ENCODE results near the gene RPS6KA3.
A peak's percentile ranks its signal among the peaks of the same experiment; 100 is the strongest.

RPS6KA3 gene

DNA sequence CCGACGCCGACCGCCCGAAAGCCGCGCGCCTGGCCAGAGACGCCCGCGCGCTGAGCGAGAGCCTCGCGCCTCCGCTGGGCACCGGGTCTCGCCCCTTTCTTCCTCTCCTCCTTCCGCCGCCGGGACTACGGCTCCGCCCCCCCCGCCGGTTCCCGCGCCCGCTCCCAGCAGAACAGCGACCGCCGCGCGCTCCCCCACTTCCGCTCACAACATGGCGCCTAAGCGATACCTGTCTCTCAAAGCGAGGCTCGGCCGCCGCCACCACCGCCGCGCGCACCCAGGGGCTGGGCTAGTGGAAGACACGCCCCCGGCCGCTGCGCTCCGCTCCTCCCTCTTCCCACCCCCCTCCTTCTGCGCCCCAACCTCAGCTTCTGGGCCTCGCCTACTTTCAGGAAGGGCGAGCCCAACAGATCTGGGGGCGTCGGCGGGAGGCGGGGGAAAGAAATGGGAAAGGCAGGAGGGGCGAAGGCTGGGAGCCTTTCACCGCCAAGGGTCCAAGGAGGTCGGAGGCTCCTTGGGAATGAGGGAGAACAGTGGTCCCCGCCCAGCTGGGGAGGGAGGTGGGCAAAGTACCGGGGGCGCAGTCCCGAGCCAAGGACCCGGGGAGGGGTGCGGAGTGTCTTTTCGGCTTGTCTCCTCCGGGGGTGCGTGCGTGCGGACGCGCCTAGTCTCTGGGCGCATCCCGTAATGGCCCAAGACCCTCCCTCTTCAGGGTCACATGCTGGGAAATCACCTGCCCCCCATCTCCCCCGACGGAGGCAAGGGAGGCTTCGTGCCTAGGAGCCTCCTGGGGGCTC, at the start of gene RPS6KA3:
Gene RPS6KA3, minus strand, starts transcription at position 100 of the 797 bp plus-strand sequence. CDS start 277 bp downstream, outside the sequence.
- DNase-seq (ENCODE audit: low read depth) = no peak

DNA sequence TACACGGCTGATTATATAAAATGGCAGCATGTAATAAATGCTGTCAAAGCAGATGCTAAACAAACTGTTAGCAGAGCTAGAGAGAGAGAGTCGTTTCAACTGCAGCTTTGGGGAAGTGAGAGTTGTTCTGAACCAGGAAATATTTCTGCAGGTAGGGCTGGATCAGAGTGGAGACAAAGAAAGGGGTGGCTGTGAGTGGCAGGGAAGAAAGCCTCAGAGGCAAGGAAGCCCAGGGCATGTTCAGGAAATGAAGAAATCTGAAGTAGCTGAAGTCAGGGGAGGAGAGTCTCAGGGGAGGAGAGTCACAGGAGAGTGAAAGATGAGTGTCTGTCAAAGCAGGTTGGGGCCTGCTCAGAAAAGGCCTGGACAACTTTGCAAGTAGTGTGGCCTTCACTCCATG, 48.4 kb upstream of the RPS6KA3 start:
- DNase-seq (ENCODE audit: low read depth) = no peak

DNA sequence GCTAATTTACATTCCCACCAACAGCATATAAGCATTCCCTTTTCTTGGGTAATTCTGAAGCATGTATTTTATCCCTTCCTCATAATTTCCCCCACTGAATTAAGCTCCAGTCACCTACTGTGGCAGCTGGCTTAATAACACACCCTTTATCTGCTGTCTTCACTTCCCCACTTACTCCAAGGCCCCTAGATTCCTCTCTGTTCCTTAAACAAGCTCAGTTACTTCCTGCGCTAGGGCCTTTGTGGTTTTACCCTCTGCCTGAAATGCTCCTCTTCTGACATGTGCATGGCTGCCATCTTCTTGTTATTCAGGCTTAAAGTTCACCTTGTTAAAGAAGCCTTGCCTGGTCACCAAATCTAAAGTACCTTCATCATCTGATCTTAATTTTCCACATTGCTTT, 47.2 kb upstream of the RPS6KA3 start:
- DNase-seq (ENCODE audit: low read depth) = no peak

DNA sequence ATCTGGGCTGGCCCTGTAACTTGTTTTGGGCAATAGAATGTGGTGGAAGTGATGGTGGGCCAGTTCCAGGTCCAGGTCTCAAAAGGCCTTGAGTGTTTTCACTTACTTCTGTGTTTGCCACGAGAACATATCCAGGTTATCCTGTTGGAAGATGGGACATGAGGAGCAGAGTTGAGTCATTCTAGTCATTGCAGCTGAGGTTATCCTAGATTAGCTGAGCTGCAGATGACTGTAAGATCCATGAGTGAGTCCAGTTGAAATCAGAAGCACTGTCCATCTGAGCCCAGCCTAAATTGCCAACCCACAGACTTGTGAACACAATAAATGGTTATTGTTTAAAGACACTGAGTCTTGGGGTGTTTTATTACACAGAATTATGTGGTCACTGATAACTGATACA, 45.3 kb upstream of the RPS6KA3 start:
- no peak for DNase-seq (ENCODE audit: low read depth)

DNA sequence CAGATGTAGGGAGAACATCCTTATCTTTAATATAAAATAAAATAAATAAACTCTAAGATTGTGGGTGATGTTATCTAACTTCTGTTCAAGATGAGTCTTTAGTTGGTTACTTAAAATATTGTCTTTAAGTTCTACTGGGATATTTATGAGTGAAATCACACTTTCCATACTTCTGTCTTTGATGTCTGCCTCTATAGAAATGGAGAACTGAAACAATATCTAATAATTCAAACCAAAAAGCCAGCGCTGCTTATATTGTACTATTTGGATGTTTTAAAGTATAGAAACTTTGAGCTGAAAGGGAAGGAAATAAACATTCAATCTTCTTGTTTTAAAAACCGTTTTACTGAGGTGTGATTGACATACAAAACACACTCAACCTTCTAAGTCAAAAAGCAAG, 44.8 kb upstream of the RPS6KA3 start:
- DNase-seq (ENCODE audit: low read depth) = no peak

DNA sequence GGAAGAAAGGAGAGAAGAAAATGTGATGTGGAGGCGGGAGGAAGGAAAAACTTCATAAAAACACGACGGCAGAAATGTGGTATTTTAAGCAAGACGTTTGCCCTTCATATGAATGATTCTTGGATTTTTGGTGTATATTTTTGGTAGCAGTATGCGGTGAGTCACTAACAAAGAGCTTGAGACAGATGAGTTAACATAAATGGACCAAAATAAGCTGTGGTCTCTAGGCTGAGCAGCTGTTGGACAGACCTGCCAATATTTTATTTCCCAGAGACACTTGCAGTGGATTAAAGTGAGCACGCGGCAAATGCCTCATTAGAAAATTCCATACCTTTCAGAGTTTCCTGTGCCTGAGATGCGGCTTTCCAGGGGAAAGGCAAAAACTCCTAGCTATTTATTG, 43.1 kb upstream of the RPS6KA3 start:
- peak; percentile 24 for DNase-seq (ENCODE audit: low read depth)

DNA sequence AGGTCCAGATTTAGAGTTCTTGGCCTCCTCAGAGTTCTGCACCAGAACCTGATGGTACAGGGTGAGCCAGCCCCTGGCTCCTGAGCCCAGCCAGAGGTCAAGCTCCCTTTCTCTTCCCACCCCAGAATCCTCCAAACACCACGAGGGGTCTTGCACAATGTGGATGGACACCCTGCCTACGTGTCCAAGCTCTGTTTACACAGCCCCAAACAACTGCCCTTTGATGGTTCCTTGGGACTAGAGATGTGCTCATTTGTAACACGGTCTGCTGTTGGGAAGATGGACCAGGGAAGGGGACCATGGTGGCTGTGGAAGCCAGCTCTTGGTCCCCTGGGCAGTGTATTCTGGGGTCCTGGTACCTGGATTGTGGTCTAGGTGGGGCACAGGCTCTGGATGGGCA, 40.0 kb upstream of the RPS6KA3 start:
- no peak for DNase-seq (ENCODE audit: low read depth)

DNA sequence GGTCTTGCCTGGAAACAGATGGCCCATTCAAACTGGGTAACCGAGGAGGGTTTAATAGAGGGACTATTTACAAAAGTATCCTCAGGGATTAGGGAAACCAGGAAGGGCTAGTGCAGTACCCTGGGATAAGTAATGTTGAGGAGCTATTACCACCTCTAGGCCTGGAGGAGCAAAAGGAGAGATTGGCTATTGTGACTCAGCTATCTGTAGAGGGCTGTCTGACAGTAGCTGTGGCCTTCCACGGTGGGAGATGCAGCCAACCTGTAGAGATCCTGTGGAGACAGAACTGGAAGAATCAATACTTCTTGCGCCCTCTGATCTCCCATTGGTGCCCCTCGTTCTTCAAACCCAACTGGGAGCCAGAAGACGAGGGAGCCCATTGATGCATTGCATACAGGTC, 34.1 kb upstream of the RPS6KA3 start:
- DNase-seq (ENCODE audit: low read depth) = no peak

DNA sequence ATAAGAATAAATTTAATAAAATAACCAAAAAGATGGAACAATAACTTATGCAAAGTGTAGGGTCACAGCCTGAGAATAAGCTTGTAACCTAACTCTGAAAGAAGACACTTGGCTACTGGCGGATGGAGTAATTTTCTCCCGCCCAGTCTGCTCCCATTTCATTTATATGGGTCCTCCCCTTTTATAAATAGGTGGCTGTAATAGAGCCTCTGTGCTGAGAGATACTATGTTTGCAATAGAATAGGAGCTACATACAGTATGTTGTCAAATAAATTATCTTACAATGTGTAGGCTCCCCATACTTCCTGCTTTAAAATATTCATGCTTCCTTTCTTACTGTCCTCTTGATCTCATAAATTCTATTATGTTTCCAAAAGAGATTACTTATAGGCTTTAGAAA, 28.2 kb upstream of the RPS6KA3 start:
- no peak for DNase-seq (ENCODE audit: low read depth)

DNA sequence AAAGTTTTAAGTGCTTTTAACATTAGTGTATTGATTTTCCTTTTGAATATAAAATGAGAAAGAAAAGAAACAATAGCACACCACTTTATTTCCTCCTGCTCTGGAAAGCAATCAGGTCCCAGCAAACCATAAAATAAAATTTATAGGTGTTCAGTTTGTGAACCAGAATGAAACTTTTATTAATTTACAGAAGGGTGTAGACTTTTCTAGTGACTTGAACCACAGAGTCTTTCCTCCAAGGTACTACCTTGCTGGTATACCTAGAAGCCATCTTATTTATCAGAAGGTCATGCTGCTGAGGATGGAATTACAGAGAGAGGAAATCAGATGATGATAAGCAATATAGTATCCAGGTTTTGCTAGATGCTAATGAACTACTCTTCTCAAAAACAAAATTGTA, 27.6 kb upstream of the RPS6KA3 start:
- DNase-seq (ENCODE audit: low read depth) = no peak

DNA sequence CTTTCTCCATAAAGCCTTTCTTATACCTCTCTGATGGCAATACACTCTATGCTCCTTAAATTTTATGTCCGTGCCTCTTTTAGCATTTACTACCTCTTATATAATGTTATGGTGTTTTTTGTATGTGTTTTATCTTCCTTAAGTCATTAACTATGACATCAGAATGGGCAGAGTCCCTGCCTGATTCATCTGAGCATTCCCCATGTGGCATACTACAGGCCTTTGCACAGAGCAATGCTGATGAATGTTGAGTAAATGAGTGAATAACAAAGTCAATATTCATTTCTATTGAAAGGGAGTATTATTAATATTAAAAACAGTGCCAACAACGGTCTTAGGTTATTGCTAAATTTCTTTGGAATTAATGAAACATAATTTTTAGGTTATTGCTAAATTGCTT, 18.8 kb upstream of the RPS6KA3 start:
- DNase-seq (ENCODE audit: low read depth) = no peak

DNA sequence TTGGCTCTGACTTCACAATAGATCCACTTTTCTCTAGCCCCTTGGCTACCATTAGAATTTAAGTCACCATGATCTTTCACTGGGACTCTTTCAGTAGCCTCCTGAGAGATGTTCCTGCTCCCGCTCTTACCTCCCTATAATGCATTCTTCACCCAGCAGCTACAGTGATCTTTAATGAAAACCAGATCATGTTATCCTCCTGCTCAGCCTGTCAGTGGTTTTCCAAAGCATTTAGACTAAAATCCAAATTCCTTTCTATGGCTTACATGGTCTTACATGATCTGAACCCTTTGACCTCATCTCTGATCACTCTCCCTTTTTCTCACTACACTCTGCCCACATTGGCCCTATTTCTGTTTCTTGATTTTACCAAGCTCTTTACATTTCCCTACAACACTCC, 18.3 kb upstream of the RPS6KA3 start:
- no peak for DNase-seq (ENCODE audit: low read depth)

DNA sequence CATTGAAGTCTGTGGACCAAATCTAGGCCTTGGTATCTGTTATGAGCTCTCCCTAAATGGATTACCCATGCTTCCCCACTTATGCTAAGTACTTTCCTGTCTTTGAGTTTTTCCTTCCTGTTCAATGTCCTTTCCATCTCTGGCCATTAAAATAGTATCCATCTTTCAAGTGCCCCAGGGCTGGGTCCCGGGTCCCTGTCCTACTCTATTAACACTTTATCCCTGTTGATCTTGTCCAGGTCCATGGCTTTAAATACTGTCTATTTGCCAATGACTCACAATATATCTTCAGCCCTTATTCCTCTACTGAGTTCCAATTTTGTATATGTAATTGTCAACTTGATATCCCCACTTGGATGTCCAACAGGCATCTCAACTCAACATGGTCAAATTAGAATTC, 17.7 kb upstream of the RPS6KA3 start:
- no peak for DNase-seq (ENCODE audit: low read depth)

DNA sequence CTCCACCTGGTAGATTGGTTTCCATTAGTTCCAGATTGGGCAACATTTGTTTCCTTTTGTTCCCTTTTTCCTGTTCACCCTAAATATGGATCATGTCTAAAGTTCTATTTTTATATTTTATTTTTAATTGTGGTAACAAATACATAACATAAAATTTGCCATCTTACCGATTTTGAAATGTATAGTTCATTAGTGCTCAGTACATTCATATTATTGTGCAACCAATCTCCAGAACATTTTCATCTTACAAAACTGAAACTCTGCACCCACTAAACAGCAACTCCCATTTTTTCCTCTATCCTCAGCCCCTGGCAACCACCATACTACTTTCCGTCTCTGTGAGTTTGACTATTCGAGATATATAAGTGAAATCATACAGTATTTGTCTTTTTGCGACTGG, 14.2 kb upstream of the RPS6KA3 start:
- DNase-seq (ENCODE audit: low read depth) = no peak

DNA sequence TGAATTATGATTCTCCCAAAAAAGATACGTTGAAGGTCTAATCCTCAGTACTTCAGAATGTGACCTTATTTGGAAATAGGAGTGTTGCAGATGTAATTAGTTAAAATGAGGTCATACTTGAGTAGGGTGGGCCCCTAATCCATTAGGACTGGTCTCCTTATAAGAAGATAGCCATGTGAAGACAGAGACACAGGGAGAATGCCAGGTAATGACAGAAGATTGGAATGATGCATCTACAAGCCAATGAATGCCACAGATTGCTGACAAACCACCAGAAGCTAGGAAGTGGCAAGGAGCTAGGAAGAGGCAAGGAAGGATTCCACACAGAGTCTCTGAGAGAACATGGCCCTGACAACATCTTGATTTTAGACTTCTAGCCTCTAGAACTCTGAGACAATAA, 7.4 kb upstream of the RPS6KA3 start:
- DNase-seq (ENCODE audit: low read depth) = no peak

DNA sequence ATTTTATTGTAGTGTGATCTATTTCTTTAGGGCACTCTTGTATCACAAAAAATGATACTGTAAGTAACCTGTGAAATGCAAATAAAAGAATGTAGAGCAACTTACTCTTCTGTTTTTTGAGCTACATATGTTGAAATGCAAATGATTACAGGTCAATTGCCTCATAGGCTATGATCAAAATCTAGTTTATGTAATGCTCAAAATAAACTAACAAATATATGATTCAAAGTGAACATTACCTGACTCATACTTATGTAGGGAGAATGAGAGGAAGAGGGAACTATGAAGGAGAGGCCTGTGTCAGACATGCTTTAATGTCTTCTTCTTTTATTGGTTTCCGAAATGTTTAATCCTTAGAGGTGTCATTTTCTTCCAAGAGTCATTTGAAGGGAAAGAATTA, 5.0 kb upstream of the RPS6KA3 start:
- DNase-seq (ENCODE audit: low read depth) = no peak

DNA sequence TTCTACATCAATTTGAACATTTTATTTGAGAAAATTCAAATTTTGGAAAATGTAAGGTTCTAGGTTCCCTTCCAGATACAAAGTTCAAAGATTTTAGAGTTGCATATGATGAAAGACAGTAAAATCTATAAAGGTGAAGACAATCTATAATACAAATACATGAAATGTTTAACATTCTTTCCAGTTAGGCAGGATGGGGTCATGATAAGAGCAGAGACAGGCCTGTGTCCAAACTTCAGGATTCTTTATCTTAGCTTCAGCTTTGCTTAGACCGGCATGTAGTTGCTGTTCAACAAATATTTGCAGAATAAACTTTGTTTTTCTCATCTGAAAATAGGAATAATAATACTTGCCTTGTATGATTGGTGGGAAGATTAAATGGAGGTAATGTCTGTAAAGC, 4.5 kb upstream of the RPS6KA3 start:
- DNase-seq (ENCODE audit: low read depth) = no peak

DNA sequence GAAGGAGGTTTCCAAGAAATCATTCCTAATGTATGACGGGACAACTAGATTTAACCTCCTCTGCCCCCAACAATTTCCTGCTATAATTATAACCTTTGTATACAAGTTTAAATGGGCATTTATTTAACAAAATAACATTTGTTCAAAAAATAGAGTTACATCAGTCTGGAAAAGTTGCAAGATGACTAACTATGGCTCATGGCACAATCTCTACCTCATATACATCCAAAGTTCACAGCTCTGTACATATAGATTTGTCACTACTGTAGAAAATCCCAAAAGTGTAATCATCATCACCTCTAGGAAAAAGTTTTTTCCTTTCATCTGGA, 3.8 kb upstream of the RPS6KA3 start:
- no peak for DNase-seq (ENCODE audit: low read depth)

DNA sequence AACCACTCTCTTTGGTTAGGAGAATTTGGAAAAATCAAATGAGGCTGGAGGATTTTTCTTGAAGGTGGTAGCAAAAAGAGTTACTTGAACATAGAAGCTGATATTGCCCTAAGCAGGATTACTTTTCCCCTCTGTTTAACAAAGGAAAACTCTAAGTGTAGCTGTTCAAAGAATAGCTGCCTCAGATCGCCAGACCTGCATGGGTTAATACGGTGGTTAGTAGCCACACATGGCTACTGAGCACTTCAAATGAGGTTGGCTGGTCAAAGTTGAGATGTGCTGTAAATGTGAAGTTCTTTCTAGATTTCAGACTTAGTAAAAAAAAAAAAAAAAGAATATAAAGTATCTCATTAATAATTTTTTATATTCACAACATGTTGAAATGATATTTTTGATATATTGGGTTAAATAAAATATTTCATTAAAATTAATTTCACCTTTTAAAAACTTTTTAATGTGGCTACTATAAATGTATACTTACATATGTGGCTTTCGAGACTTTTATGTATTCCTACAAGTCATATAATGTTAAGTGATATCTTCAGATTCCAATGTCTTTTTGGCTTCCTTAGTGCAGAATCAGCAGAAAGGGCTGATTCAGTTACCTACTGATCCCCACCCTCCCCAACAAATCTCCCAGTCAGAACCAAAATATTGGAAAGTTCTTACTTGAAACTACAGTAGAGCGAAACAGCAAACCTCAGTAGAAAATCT, 3.3 kb upstream of the RPS6KA3 start:
- DNase-seq (ENCODE audit: low read depth) = no peak

DNA sequence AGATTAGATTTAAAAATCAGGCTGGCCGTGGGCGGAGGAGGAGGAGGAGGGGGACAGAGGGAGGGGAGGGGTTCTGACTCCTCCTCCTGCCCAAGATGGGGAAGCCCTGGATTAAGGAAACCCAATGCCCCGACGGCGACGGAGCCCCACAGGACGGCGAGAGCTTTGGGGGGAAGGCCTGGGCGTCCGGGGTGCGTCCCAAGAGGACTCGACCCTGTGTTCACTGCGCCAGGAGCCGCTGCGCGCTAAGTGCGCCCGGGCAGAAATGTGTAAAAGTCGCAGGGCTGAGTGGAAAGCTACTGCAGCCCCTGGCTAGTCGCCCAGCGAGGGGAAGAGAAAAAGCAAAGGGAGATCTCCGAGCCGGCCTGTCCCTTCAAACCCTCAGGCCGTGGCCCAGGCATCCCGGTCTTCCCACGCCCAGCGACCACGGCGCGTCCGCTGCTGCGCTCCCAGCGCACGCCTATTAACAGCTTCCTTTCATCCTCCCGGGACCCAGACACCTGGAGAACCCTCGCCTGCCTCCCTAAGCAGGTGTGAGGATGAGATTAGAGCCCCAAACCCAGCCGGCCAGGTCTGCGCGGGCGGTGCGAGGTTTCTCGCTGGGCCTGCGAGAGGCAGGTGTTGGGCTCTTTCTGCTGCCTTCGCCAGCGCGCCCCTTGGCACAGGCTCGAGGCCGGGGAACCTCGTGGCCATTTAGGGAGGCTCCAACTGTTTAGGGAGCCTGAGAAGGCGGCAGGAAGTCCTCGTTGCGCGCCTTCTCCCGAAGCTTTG, 1.4 kb upstream of the RPS6KA3 start:
- DNase-seq (ENCODE audit: low read depth) = no peak

DNA sequence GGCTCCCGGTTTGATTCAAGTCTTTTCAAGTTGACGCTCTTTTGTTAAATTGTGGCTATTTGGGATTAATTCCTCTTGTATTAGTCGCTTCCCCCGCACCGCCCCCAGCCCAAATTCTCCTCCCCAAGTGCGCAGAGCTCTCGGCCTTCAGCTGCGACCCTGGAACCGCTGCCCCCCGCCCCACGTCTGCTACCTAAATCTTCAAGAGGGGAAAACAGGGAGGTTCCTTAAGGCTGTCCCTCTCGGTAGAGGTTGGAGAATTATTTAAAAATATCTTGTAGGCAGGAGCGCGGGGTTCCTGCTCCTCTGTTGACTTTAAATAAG, 860 bp upstream of the RPS6KA3 start:
- DNase-seq (ENCODE audit: low read depth) = no peak

DNA sequence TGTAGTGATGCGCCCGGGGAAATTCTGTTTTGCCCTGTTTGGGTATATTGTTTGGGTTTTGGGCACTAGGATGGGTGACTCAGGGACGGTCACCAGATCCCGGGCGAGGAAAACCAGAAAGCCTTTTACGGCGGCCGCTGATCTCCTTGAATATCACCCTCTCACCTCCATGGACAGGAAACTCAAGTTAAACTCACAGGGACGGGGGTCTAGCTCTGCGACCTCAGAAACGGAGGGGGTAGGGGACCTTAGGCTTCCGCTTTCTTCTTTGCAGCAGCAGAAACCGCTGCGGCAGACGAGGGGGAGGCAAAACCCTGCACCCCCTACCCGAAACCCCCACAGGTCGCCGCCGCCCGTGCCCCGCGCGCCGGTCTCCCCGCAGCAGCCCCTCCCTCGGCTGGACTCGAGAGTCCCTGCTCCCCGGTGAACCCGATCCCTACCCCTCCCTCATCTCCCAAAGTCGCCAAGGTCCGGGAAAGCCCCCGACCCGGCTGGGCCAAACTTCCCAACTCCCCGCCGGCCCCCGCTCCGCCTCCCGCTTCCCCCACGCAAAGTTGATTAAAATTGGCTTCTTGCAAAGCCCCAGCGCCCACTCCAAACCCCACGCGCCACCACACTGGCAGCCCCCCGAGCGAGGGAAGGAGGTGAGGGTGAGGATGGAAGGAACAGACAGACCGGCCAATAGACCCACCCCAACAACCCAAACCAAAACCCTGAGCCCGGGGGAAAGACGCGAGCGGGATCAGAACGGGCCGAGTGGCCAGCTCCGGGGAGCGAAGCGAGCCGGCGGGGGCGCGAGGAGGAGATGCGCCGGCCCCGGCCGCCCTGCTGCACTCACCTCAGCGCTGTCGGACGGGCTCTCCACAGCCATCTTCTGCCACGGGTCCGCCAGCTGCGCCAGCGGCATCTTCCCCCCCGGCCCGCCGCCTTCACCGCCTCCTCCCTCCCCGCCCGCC, 705 bp downstream of the RPS6KA3 start:
- DNase-seq (ENCODE audit: low read depth) = no peak
